Measurements from ENCODE around the gene ITGA3.
A peak's percentile ranks its signal among the peaks of the same experiment; 100 is the strongest.
"Not testable (repeated sequence)": the region's sequence is repeated elsewhere in the genome, so short reads cannot be mapped to it uniquely, and the experiment has no call there.

The ITGA3 gene

DNA sequence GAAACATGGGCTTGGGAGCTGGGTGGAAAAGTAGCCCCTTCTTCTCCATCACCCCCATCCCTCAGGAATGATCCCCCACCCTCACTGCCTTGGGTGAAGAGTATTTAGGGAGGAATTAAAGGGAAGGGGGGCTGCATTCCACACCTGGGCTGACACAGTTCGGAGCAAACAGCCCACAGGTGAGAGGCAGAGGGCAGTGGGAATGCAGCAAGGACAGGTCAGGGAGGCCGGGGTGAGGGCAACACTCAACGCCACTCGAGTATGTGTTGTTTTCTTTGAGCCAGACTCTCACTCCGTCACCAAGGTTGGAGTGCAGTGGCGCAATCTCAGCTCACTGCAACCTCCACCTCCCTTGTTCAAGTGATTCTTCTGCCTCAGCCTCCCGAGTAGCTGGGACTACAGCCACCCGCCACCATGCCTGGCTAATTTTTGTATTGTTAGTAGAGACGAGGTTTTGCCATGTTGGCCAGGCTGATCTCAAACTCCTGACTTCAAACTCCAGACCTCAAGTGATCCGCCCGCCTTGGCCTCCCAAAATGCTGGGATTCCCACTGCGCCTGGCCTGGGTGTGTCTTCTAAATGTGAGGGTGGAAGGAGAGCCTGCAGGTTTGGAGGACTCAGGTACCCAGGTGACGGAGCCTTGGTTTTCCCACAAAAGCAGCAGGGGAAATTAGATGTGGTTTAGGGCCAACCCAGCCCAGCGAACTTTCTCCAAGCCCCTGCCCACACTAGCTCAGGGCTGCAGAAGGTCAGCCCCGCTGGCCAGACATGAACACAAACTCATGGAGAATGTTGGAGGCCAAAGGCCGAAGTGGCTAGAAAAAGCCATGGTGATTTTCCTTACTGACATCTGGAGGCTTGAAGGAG lies 21.2 kb upstream of the ITGA3 start:
- no peak for DNase-seq (ENCODE audit: low read depth in 4 of 4, low spot score in 1 of 4)

- DNase-seq (ENCODE audit: low read depth in 4 of 4, low spot score in 1 of 4): no peak
Observed at GRCh38 chr17:50035421-50035879, 20.5 kb upstream of the ITGA3 start.

DNA sequence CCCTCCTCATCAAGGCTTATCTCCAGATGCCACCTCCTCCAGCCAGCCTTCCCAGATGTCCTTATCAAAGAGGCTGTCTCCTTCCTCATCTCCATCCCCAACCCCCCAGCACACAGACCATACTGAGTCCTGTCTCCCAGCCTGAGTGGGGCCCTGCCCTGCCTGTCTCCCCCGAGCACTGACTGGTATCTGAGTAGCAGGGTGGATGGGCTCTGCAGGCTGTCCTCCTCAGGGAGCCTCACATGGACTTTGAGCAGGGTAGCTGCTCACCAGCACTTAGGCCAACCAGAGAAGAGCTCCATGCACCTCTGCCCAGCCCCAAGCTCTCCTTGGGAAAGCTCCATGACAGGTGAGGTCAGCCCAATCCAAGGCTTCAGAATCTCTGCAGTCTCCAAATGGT lies 20.0 kb upstream of the ITGA3 start:
- DNase-seq (ENCODE audit: low read depth in 4 of 4, low spot score in 1 of 4): no peak

DNA sequence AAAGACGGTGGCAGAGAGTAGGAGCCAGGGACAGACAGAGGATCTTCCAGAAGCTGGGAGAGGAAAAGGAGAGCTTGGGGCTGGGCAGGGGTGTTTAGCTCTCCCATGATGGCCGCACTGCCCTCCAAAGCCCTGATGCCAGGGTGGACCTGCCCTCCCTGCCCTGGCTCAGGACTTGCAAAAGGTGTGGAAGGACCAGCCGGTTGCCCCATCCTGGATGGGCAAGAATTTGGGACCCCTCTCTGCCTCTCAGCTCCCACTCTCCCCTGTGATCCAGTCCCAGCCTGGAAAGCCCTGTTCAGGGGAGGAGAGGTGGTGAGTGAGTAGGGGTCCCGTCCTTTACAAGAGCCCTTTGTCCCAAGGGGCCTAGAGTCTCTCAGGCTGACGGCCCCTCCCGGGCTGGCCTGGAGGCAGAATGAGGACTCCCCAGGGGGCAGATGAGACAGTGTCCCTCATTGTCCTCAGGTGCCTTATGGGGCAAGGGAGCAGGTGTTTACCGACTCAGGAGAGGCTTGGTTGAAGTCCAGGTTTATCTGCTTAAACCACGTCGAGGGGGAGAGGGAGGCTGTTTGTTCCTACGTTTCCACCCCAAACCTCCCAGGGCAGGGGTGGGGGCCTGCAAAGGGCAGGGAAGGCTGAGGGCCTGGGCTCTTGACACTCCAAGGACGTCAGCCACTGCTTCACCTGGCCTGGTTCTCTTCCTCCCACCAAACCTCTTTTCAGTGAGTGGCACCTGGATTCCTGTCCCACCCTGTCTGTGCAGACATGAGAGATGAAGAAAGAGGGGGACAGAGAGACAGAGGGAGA lies 19.3 kb upstream of the ITGA3 start:
- no peak for DNase-seq (ENCODE audit: low read depth in 4 of 4, low spot score in 1 of 4)

DNA sequence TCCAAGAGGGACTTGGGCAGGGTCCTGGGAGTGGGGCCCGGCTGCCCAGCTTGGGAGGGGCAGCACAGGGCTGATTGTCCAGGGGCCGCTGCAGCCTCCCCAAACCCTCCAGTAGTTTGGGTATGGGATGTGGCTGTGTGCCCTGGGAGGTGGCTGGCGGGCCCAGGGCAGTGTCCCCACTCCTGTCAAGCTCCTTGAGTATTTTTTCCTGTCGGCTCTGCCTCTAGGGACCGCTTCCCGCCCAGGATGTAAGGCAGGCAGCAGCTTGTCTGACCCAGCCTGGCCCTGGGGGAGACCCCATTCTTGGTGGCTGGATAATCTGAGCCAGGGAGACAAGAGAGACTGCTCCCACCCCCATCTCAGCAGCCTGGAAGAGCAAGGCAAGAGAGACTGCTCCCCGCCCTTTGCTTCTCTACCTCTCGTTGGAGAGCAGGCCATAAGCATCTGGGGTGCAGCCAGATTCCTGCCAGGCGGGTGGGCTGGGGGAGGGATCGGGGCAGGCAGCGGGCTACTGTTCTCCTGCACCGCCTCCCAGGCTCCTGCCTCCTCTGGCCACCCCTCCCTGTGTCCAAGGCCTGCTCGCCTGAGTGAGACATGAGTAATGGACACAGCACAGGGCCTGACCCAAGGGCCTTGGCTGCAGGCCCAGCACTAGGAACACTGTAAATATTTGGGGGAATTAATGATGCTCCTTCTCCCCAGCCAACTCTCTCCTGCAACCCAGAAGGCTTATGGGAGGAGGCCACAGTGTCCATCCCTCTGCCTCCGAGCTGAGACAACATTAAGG lies 18.4 kb upstream of the ITGA3 start:
- no peak for DNase-seq (ENCODE audit: low read depth in 4 of 4, low spot score in 1 of 4)

DNA sequence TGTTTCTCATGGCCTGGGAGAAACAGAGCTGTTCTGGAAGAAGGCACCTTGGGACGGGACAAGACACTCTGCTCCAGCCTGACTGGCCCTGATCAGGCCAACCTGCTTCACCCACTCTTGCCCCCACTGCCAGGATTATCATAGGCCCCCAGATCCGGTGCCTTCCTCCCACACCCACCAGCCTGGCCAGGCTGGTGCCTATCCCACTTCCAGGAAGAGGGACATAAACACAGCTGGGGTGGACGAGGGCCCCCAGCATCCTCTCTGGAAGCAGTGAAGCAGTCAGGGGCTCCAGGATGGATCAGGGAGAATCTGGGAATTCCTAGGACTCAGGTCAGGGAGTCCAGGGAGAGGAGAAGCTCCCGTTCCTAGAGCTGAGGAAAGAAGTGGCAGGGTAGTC lies 16.9 kb upstream of the ITGA3 start:
- DNase-seq (ENCODE audit: low read depth in 4 of 4, low spot score in 1 of 4): no peak

- not testable (repeated sequence) for DNase-seq (ENCODE audit: low read depth in 4 of 4, low spot score in 1 of 4)
Observed at GRCh38 chr17:50040496-50040895, 15.4 kb upstream of the ITGA3 start.

- no peak for DNase-seq (ENCODE audit: low read depth in 4 of 4, low spot score in 1 of 4)
Observed at GRCh38 chr17:50042211-50042610, 13.7 kb upstream of the ITGA3 start.

- DNase-seq (ENCODE audit: low read depth in 4 of 4, low spot score in 1 of 4): no peak
Observed at GRCh38 chr17:50043290-50044148, 12.4 kb upstream of the ITGA3 start.

DNA sequence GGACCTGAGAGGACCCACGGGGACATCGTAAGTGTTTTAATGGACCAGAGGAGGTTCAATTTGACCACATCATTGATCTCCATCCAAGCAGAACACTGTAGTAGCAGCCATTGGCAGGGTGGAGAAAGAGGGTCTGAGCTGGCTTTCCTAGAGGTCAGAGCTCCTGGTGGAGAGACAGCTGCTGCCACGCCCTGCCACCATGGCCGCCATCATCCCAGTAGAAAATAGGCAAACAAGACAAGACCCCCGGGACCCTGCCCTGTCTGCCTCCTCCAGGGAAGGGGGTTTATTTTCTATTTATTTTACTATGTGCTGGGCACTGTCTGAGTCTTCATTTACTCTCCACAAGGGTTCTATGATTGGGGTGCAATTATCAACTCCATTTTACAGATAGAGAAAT lies 11.4 kb upstream of the ITGA3 start:
- DNase-seq (ENCODE audit: low read depth in 4 of 4, low spot score in 1 of 4): no peak

DNA sequence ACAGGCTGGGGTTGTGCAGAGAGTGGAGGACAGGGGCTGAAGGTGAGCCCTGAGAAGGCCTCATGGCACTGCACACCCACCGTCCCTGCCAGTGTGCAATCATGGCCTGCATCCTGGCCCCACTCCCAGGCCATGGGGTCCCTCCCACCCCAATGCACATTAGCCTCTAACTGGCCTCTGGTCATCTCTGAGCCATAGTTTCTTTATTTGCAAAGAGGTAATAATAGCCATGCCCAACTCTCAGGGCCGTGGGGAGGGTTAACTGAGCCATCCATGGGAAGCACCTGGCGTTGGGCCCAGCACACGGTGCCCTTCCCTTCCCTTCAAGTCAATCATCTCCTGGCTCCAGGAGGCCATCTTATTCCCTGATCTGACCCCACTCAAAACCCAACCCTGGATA lies 10.8 kb upstream of the ITGA3 start:
- DNase-seq (ENCODE audit: low read depth in 4 of 4, low spot score in 1 of 4): no peak

DNA sequence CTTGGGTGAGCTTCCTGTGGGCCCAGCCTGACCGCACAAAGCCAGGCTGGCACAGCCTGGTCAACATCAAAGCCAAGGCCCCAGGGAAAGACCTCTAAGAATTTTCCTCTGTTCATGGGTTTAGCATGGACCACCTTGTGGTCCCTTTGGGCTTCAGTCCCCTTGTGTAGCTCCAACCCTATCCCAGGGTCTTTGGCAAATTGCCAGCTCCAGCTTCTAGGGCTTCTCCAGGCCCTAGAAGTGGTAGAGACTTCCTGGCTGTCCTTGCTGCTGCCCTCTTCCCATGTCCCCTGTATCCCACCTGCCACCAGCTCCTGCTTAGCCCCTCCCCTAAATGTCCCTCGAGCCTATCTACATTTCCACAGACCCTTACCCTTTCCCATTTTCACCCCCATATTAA lies 9.7 kb upstream of the ITGA3 start:
- no peak for DNase-seq (ENCODE audit: low read depth in 4 of 4, low spot score in 1 of 4)

GRCh38 chr17:50046667-50047066 lies 9.2 kb upstream of the ITGA3 start:
- DNase-seq (ENCODE audit: low read depth in 4 of 4, low spot score in 1 of 4): no peak

- DNase-seq (ENCODE audit: low read depth in 4 of 4, low spot score in 1 of 4): no peak
Observed at GRCh38 chr17:50047083-50047482, 8.8 kb upstream of the ITGA3 start.

GRCh38 chr17:50047488-50048126 lies 8.3 kb upstream of the ITGA3 start:
- peak in 1 of 4 experiments; percentile 22 for DNase-seq (ENCODE audit: low read depth in 4 of 4, low spot score in 1 of 4)

GRCh38 chr17:50048146-50048720 lies 7.7 kb upstream of the ITGA3 start:
- DNase-seq (ENCODE audit: low read depth in 4 of 4, low spot score in 1 of 4): no peak

GRCh38 chr17:50048988-50049387 lies 6.9 kb upstream of the ITGA3 start:
- DNase-seq (ENCODE audit: low read depth in 4 of 4, low spot score in 1 of 4): no peak

DNA sequence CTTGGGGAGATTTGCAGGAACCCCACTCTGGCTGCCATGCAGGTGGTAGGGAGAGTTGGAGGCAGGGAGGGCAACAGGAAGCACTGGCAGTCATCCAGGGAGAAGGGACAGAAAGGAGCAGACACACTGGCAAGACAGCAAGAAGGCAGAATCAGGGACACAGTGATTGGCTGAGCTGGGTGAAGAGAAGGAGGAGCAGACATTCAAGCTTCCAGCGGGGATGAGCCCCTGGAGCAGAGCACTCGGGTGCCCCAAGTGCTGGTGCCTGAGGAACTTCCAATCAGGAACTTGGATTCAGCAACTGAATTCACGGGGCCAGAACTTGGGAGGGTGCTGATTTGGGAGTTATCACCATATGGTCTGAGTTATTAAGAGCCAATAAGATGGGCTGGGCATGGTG lies 6.3 kb upstream of the ITGA3 start:
- DNase-seq (ENCODE audit: low read depth in 4 of 4, low spot score in 1 of 4): no peak

- DNase-seq (ENCODE audit: low read depth in 4 of 4, low spot score in 1 of 4): no peak
Observed at GRCh38 chr17:50050431-50051032, 5.4 kb upstream of the ITGA3 start.
